Stimulated activated CD8-positive, alpha-beta memory T cell treated with anti-CD3 and anti-CD28 coated beads, Interleukin-12 subunit alpha, Interleukin-12 subunit beta, amount 100 ng/mL, for 24 hours (primary cell): ENCODE data around the gene BOD1L1.

Experiments used
- DNase-seq: peaks from one replicate; pipeline ENCODE4 v3.0.0-alpha.2; 2020; ENCODE audit errors: extremely low read depth

The BOD1L1 gene

DNA sequence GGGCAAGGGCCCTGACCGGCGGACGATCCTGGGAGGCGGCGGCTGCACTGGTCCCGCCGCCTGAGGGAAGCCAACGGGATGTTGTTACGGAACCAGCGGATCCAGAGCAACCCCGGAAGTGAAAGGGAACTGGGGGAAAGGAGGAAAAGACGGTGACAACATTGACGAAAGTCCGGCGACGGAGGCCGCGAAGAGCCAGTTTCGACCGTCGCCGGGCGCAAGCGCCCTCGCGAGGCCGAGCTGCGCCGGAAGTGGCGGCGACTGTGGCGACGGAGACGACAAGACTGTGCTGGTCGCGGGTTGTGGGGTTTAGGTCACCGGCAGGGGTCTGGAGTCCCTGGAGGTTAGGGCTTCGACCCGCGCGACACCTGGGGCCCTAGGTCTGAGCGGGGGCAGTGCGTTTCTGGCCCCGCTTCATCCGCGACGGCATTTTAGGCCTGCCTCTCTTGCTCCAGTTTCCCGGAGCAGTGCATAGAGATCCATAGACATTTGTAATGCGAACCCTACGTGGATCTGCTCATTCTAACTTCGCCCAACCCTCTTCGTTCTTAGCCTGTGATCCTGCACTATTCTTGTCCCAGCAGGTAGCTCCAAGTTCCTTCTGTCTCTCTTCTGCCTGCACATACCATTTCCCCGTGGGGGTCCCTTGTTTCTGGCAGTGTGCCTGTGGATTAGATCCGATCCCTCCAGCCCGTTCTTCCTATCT is at the start of gene BOD1L1:
Gene BOD1L1 (minus strand): TSS at position 120 of the 706 bp plus-strand sequence. CDS start 138 bp downstream, outside the sequence.
- DNase-seq = peak; percentile 58

DNA sequence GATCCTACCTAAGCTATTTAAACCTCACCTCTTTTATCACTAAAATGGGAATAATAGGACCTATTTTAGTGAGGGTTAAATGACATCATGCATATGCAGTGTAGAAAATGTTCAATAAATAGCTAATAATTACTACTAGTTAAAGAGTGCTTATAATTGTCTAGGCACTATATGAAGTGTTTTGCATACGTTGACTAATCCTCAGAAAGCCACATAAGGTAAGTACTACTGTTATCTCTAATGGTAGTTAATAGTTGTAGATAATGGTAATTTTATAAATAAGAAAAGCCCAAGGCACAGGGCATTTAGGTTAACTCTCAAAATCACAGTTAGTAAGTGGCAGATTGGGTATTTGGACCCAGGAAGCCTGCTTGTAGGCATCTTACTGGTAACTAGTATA is 47.4 kb upstream of the BOD1L1 start:
- DNase-seq = no peak

DNA sequence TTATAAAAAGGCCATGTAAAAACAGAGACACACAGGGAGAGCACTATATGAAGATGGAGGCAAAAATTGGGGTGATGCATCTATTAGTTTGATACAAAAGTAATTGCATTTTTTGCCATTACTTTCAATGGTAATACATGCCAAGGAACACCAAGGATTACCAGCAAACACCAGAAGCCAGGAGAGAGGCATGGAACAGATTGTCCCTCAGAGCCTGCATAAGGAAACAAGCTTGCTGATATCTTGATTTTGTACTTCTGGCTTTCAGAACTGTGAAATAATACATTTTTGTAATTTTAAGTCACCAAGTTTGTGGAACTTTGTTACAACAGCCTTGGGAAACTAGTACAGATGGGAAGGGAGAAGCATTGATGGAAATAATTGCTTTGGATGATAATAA is 45.6 kb upstream of the BOD1L1 start:
- no peak for DNase-seq

DNA sequence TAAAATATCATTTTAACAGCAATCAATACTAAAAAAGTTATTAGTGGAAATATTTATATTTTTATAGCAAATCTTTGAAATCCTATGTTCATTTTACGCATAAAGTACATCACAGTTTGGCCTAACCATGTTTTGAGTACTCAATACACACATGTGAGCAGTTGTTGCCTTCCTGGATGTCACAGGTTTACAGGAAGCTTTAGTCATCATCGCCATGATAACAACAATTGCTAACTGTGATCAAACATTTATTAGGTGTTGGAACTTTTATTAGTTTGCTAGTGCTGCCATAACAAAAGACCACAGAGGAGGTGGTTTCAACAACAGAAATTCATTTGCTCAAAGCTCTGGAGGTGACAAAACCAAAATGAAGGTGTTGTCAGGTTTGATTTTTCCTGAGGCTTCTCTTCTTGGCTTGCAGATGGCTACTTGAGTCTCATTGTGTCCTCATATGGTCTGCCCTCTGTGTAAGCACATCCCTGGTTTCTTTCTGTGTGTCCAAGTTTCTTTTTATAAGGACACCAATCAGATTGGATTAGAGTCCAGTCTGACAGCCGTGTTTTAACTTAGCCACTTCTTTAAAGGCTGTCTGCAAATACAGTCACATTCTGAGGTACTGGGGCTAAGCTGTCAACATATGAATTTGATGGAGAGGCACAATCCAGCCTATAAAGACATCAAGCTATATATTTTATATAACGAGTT is 43.1 kb upstream of the BOD1L1 start:
- DNase-seq = no peak

DNA sequence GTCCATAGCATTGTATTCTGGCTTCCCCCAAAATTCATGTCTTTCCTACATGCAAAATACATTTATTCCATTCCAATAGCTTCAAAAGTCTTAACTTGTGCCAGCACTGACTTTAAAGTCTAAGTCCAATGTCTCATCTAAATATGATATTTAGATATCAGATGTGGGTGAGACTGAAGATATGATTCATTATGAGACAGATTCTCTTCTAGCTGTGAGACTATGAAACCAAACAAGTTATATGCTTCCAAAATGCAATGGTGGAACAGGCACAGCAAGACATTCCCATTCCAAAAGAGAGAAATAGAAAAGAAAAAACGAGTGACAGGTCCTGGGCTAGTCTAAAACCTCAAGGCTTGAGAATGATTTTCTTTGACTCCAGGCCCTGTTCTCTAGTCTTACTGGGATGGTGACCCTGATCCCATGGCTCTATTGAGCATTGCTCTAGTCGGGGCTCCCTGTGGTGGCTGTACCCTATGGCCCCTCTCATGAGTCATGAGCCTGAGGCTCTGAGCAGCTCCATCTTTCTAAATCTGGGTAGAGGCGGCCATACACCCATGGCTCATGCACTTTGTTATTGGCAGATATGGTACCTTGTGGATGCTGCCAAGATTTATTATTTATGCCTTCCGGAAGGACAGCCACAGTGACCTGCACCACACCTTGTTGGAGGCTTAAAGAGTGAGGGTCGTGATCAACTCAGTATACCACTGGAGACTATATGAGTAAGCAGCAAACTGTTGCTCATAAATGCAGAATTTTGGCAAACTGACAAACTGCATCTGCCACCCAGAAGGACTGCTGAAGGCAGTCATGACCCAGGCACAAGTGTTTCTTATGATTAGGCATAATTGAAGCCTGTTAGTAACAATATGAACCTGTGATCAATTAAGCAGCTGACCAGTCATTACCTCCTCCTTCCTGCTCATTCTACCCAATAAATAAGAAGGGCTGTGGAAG is 38.5 kb upstream of the BOD1L1 start:
- DNase-seq = no peak

DNA sequence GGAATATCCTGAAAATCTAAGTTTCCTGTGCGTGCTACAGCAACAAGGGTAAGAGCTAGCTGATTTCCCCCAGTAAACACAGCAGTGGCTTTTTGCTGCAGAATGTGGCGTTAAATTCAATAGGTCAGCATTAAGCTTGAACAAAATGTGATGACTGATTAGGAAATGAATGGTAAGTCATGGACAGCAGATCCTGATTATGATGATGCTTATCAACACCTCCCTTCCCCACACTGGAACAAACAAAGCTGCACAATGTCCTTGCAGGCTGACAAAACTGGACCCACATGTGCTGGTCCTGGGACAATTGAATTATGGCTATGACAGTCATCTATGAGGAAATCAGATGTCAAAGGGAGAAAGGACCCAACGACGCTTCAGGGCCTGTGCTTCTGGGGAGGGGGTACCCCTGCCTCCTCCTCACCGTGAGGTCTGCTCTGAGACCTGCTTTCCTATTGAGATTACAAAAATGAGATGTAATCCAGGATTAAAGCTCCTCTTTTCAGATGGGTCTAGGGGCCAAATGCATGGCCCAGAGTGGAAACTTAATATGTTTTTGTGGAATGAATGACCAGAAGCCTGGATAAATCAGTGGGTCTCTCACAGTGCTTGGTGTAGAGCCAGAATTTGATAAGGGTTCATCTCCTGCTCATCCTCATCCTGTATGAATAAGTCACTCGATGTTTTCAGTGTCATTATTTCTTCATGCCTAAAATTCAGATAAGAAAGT is 32.0 kb upstream of the BOD1L1 start:
- DNase-seq = no peak

GRCh38 chr4:13656569-13657405 is 29.3 kb upstream of the BOD1L1 start:
- peak; percentile 20 for DNase-seq

- peak; percentile 33 for DNase-seq
These were observed 26.8 kb upstream of the BOD1L1 start for GRCh38 chr4:13654162-13654797.

DNA sequence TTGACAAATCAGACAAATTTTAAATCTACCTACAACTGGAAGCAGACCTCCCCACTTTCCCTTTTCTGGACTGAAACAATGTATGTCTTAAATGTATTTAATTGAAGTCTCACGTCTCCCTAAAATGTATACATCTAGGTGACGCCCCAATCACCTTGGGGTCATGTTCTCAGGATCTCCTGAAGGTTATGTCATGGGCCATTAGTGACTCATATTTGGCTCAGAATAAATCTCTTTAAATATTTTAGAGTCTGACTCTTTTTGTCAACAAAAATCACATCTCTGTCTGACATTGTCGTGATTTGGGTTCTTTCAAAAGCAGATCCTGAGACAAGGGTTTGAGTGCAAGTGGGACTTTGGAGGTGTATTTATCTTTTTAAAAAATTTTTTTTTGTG is 26.2 kb upstream of the BOD1L1 start:
- DNase-seq = no peak

DNA sequence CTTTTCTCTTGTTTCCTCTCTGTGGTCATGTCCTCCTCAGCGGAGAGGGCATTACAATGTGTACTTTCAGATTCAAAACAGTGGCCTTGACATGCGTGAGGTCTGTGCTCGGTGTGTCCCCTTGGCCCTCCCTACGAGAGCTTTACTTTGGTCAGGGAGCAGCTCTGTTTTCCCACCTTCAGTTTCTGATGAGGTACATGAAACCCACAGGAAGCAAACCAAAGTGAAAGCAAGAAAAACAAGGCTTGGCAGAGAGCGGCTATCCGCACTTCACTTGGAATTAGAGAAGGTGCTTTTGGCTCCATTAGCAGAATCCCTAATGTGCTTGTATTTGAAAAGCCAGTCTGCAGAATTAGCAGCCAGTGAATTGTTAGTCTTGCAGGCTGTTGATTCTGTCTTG is 19.5 kb upstream of the BOD1L1 start:
- DNase-seq = no peak

DNA sequence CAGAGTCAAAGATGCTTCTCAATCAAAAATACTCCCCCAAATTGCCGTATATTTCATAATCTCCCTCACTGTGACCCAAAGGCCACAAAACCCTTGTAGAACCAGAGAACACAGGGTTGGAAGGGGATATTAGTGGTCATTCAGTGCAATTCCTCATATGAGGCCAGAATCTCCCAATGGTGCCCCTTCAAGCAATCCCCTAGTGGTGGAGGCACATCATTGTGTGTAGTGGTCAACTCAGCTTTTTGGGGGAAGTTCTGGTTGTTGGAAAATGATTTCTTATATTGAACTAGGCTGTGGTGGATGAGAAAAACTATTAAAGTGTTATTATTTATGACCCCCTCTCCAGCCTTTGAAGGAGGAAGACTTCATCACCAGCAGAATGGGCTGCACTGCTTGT is 17.6 kb upstream of the BOD1L1 start:
- no peak for DNase-seq

GRCh38 chr4:13642170-13642950 is 14.8 kb upstream of the BOD1L1 start:
- DNase-seq = no peak

- DNase-seq = no peak
These were observed 13.6 kb upstream of the BOD1L1 start for GRCh38 chr4:13641084-13641483.

DNA sequence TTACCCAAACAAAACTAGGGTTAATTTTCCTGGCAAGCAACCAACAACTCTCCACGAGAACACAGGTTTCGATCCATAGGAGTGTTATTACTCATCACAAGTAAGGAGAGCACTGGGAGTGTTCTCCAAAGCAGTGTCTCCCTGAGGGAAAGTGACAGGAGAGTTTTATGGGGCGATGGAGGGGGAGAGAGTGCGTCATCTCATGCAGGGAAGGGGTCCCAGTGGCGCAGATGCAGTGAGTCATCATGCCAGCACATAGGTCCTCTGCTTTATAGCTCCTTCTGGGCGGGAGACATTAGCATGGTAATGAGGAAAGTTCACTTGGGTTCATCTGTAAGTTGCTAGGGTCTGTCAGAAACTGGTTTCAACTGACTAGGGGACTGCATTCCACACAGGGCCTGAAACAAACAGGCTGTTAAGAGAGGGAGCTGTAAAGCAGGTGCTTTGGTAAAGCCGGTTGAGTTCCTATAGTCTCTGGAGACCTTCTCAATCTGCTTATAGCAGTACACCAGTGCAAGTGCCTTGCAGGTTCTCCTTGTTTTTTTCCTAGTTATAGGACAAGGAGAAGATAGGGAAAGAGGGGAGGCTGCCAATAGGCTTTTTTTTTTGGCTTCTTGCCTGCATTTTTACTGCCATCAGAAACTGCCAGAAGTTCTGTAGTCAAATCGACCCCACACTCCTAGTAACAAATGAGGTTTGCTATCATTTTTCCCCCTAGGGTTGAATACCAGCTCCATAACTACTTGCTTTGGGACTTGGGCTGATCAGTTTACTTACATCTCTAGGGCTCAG is 12.8 kb upstream of the BOD1L1 start:
- no peak for DNase-seq

DNA sequence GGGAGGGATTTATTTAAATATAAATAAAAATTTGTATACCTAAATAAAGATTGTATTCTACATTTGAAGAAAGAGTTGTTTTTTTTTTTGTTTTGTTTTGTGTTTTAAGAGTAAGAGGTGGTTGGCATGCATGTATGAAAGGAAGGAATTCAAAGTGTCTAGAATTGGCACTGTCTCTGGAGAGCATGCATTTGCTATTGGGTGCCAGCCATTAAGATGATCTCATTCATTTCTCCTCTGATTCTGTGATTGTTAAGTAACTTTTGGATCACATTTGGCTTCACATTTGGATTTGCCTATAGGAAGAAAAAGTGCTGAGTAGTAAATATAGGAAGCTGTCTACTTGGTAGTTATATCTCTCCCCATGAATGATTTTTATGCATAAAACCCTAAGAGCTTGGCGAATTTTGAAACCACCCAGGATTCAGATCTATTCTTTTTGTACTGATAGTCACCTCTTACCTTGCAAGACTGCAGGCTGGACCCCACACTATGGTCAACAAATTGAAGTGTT is 7.8 kb upstream of the BOD1L1 start:
- no peak for DNase-seq

- no peak for DNase-seq
These were observed 6.1 kb upstream of the BOD1L1 start for GRCh38 chr4:13633671-13634070.

DNA sequence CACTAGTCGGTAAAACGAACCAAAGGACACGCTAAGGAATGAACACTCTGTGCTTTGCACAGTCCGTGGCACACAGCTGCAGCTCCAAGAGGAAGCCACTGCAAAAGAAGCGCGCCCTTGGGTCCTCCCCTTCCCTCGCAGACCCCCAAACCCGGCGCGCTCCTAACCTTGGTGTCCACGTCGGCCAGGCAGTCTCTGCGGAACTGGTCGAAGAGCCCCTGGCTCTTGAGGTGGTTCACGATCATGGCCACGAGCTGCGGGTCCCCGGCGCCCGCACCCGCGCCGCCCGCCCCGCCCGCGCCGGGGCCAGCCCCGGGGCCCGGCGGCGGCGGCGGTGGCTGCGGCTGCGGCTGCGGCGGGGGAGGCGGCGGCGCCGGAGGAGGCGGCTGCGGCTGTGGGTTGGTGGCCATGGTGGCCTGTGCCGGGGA is 333 bp downstream of the BOD1L1 start:
- no peak for DNase-seq

DNA sequence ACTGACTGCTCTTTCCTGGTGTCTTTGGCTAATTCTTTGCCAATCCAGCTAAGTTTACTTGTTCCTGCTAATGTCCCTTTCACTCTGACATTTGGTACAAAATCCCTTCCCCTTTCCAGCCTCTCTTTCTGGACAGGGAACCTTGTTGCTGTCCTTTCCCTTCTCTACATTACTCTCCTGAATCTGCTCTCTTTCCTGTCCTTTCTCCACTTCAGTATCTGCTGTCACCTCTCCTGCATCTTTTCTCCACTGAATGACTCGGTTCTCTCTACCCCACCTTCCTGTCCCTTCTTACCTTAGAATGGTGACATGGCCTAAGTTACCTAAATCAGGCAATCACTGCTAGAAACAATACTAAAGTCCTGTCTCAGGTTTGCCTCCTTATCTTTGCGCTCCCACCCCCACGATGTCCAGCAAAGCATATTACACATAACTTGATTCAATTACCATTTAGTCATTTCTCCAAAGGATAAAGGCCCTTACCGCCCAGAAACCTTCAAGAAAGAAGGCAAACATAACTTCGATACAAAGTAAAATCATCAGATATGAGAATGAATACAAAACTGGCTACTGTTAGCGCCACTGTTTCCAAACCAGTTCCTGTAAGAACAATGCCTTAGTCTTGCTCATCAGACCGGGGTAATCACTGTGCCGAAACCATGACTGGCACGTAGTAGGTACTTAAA is 890 bp downstream of the BOD1L1 start:
- DNase-seq = no peak
